Left renal cortex interstitium (tissue), 4 donors: Measurements from ENCODE around the gene ADARB2. TPM values are rescaled to one million over a fixed set of nuclear protein-coding genes. Genes with fewer than 3 reads are reported as not detected.

Source experiments
- DNase-seq, 4 donors: peaks; one replicate each; pipeline ENCODE4 v3.0.0-alpha.2; 2013; ENCODE audit warnings: low read depth in 4 of 4, low spot score in 2 of 4, missing footprints in 1 of 4
- polyA plus RNA-seq, 4 donors: library from polyadenylated mRNA; unstranded; fragments of 120-200 nt; gene quantifications; one replicate each; pipeline ENCODE4 v1.2.1, GENCODE V29; 2013; ENCODE audit not compliant: insufficient read length in 4 of 4

The ADARB2 gene
- polyA plus RNA-seq, 4 donors: 1.2 to 2.0 (median 1.3) TPM

- no peak for DNase-seq
These were observed 91.4 kb downstream of the ADARB2 start for GRCh38 chr10:1645896-1646295.

GRCh38 chr10:1644191-1644711 is 93.1 kb downstream of the ADARB2 start:
- DNase-seq: no peak

- no peak for DNase-seq
These were observed 93.5 kb downstream of the ADARB2 start for GRCh38 chr10:1643908-1644179.

- peak; percentile 37 to 59 (median 52) for DNase-seq
These were observed 94.0 kb downstream of the ADARB2 start for GRCh38 chr10:1643161-1643907.

GRCh38 chr10:1642600-1643160 is 94.6 kb downstream of the ADARB2 start:
- DNase-seq: no peak

DNA sequence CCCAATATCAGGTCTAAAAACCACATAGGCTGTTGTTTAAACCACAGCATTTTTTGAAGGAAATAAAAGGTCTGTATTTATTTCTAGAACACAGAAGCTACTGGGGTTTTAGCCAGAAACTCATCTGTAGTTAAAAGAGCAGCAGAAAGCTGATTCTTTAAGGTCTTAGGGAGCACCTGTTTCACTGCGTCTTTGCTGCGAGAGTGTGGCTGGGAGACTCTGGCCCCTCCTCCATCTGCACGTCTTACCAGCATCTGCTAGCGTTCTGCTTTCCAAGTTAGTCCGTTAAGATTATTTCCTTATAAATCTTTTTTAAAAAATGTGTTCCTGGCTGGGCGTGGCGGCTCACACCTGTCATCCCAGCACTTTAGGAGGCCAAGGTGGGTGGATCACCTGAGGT is 95.9 kb downstream of the ADARB2 start:
- DNase-seq: no peak

DNA sequence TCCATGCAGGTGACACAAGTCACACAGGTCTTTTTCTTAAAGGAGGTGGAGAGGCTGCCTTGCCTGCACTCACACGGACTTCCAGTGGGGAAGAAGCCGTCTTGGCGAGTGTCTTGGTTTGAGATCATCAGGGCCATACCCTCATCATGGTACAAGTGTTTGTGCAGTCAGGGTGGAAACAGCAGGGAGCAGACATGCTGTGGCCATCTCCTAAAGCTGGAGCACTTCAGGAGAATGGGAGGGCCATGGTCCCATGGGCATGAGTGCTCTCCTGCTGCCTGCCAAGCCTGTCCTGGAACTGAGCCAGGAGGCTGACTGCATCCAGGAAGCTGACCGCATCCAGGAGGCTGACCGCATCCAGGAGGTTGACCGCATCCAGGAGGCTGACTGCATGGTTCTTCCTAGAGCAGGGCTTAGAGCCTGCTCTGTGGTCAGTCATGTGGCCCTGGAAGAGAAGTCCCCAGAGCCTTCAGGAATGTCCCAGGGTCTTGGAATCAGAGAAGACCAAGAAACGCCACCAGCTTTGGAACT is 98.4 kb downstream of the ADARB2 start:
- DNase-seq: no peak

- no peak for DNase-seq
These were observed 102.0 kb downstream of the ADARB2 start for GRCh38 chr10:1635340-1635739.

DNA sequence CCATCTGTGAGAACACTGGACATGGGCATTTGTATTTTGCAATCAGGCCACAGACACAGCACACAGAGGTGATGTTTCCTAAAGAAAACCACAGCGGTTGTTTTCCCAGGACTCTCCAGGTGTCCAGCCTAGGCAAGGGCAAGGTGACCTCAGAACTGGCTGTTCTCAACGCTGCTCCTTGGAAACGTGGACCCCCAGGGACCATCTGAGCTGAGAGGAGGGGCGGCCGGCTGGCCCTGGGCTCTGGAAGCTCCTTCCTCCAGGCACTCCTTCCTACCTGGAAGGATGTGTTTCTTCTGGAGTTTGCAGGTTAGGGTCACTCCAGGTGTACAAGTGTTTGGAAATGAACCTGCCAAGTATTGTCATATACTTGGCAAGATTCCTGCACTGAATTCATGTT is 103.1 kb downstream of the ADARB2 start:
- no peak for DNase-seq

- DNase-seq: no peak
These were observed 103.5 kb downstream of the ADARB2 start for GRCh38 chr10:1633783-1634182.

DNA sequence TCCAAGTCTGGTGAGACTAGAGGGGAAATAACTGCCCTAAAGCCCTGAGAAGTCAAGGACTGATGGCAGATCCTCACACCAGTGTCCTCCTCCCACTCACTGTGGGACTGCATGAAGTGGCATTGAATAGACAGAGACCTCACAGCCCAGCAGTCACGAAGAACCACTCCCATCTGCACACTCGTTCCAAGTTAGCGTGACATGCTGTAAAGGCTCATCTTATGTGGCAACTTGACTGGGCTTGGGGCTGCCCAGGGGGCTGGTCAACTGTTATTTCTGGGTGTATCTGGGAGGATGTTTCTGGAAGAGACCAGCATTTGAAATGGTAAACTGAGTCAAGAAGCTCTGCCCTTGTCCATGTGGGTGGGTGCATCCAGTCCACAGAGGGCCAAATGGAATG is 104.7 kb downstream of the ADARB2 start:
- no peak for DNase-seq

DNA sequence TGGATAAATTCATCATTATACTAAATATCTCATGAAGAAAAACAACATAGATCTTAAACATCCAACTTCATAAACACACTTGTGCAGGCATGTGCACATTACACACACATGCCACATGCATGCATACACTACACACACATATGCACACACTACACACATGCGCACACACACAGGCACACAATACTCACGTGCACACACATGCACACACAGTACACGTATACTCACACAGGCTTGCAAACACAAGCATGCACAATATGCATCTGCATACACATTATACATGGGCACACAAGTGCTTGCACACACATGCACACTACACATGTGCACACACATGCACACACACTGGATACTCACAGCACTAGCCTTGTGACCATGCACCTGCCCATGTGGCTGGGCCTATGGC is 105.2 kb downstream of the ADARB2 start:
- DNase-seq: no peak

DNA sequence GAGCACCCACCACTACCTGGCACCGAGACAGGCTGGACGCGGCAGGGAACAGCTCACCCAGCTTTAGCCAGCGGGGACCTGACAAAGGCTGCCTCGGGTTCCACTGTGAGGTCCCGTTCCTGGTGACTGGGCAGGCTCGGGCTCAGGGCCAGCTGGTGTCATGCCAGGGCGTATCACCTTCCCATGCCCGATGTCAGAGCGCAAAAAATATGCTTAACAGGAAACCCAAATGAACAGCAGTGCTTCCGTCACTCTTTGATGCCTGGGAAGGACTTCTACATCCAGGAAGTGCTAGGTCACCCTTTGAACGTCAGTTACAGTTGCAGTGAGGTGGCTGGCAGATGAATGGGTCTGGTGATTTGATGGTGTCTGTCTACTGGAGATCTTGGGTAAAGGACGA is 106.0 kb downstream of the ADARB2 start:
- DNase-seq: no peak

- no peak for DNase-seq
These were observed 107.0 kb downstream of the ADARB2 start for GRCh38 chr10:1630304-1630703.

DNA sequence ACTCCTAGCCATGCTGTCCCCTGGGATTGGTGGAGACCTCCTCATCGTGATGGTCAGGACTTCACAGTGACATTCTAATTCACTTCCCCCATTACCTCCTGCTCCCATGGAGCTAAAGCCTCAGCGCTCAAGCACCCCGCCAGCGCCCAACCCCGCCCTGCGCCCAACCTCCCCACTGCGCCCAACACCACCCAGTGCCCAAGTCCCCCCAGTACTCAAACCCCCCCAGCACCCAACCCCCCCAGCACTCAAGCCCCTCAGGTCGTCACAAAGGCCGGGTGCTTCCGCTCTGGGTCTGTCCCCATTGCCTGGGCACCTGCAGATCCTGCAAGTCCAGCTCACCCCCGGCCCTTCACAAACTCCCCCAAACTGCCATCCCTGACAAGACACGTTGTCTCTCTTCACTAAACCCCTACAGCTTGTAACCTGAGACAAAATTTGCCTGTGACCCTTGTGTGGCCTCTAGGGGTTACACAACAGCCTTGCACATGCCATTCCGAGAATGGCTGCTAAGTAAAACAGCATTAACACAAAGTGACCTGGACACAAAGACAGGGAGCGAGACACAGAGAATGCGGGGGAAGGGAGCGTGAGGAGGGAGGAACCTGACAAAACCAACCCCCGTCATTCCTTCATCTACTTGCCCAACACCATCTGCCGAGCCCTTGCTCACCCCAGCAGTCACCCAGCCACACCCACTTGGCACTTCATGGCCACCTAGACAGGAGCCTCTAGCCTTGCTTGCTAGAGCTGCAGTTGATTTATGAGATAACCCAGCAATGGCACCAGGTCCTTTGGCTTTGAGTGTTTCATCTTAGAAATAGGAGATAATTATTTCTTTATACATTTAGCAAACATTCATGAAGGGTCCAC is 107.8 kb downstream of the ADARB2 start:
- DNase-seq: no peak

DNA sequence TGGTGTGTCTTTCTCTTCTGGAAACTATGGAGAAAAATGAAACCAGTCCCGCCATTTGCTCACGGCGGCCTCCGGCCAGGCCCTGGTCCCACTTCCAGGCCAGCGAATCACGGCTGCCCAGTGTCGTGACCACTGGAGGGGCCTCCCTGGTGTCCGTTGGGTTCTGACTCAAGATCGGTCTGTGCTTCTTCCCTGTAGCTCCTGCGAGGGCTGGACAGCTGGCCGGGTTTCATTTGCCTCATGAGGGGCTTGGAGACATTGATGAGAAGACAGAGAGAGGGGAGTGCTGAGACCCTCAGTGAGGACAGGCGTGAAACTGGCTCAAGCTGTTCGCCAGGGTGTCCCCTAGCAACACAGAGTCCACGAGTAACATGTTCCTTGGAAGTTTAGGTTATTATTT is 108.6 kb downstream of the ADARB2 start:
- DNase-seq: no peak

- no peak for DNase-seq
These were observed 109.4 kb downstream of the ADARB2 start for GRCh38 chr10:1627945-1628344.

DNA sequence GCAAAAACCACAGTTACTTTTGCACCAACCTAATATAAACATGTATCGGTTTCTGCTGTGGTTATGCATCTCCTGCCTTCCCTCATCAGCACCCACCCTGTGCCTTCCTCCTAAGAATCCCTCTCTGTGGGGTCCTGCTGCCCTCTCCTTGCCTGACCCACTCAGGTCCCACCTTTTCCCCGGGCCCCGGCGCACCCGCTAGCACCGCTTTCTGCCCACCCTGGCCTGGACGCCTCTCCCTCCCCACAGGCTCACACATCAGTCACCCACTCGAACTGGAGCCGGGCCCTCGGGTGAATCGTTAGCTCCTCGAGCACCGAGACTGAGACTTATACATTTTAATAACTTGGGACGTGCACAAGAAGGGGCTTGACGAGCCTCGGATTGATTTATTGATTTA is 110.5 kb downstream of the ADARB2 start:
- DNase-seq: no peak

GRCh38 chr10:1626410-1626809 is 110.9 kb downstream of the ADARB2 start:
- no peak for DNase-seq

- DNase-seq: no peak
These were observed 111.6 kb downstream of the ADARB2 start for GRCh38 chr10:1625731-1626130.

GRCh38 chr10:1625079-1625478 is 112.2 kb downstream of the ADARB2 start:
- DNase-seq: no peak
